GM10248 (cell line): ENCODE measurements around the gene TF.

Experiments used
- CTCF ChIA-PET: fragments of 300-600 bp; sonication (Branson Sonifier 250); formaldehyde crosslinking; extraction: SDS; loops from one replicate; lab custom pipeline; 2021; ENCODE audit warnings: antibody characterized with exemption; lab: Yijun Ruan, JAX
- POLR2A ChIA-PET: fragments of 350-650 bp; sonication (Branson Sonifier 250); formaldehyde crosslinking; extraction: SDS; loops from one replicate; lab custom pipeline; 2020; ENCODE audit warnings: antibody characterized with exemption; lab: Yijun Ruan, JAX
- DNase-seq: peaks from one replicate; pipeline ENCODE4 v3.0.0; 2012; ENCODE audit errors: extremely low spot score
- CTCF ChIP-seq: IDR thresholded peaks from 2 replicates; pipeline ENCODE4 v1.5.1; 2012; ENCODE audit warnings: mild to moderate bottlenecking, low read depth; ENCODE audit errors: extremely low read depth, missing control alignments, control extremely low read depth

TF gene

GRCh38 chr3:133835961-133836360 lies 89.8 kb downstream of the TF start:
- no peak for DNase-seq
- ChIA-PET POLR2A (no interaction called here), CTCF (interaction anchor here (1.0 kb wide), 1 partner anchor 18 kb away, joined by 4 read pairs; no protein-coding TSS in a partner anchor)
- TF ChIP-seq CTCF = no peak

- ChIA-PET POLR2A (no interaction called here), CTCF (interaction anchor here (1.0 kb wide), 1 partner anchor 18 kb away, joined by 4 read pairs; no protein-coding TSS in a partner anchor)
- no peak for TF ChIP-seq CTCF
- no peak for DNase-seq
Measured at GRCh38 chr3:133836497-133837158, 90.4 kb downstream of the TF start.

- POLR2A ChIA-PET = no interaction called here
- no peak for DNase-seq
- CTCF ChIA-PET = no interaction called here
- no peak for TF ChIP-seq CTCF
Measured at GRCh38 chr3:133837487-133838295, 91.5 kb downstream of the TF start.

GRCh38 chr3:133838296-133838789 lies 92.2 kb downstream of the TF start:
- no peak for DNase-seq
- POLR2A ChIA-PET = no interaction called here
- TF ChIP-seq CTCF = no peak
- CTCF ChIA-PET = no interaction called here

- CTCF ChIA-PET = interaction anchor here (0.8 to 1.3 kb wide), 2 partner anchors 11 to 21 kb away, joined by 3 to 5 read pairs; no protein-coding TSS in a partner anchor
- POLR2A ChIA-PET = no interaction called here
- TF ChIP-seq CTCF = no peak
- no peak for DNase-seq
Measured at GRCh38 chr3:133838916-133839800, 93.0 kb downstream of the TF start.
